Loucy (cell line): Measurements from ENCODE around the gene CDNF.

Experiments
- CTCF ChIP-seq: fragments of 200-600 bp; sonication (generic); conservative IDR thresholded peaks from 2 replicates; pipeline ENCODE4 v1.5.1; 2014; ENCODE audit warnings: mild to moderate bottlenecking, antibody characterized with exemption, low read length
- EZH2phosphoT487 ChIP-seq: fragments of 200-600 bp; IDR thresholded peaks from 2 replicates; pipeline ENCODE4 v1.6.1; 2018; ENCODE audit warnings: antibody characterized with exemption, mild to moderate bottlenecking, moderate library complexity, borderline replicate concordance

GRCh38 chr10:14884082-14884481, 46.2 kb upstream of the CDNF start:
- TF ChIP-seq CTCF (no peak), EZH2phosphoT487 (no peak)
